H9 (cell line): Measurements from ENCODE around the gene FOXP4. TPM values are rescaled to one million over a fixed set of nuclear protein-coding genes. Genes with fewer than 3 reads are reported as not detected.

Experiments used
- DNase-seq: peaks from one replicate; pipeline ENCODE4 v3.0.0-alpha.2; 2017
- H2AFZ ChIP-seq: one replicate; pipeline ENCODE4 v1.6.1; 2013; ENCODE audit warnings: mild to moderate bottlenecking, low read length, control low read depth, moderate library complexity
- H2AK5ac ChIP-seq: 2 replicates; pipeline ENCODE4 v1.6.1; 2013; ENCODE audit warnings: low read length, control low read depth, mixed read lengths; ENCODE audit not compliant: insufficient read length
- H2BK120ac ChIP-seq: one replicate; pipeline ENCODE4 v1.6.1; 2013; ENCODE audit warnings: low read depth, mild to moderate bottlenecking, low read length, control low read depth, inconsistent platforms; ENCODE audit not compliant: poor library complexity, severe bottlenecking
- H2BK12ac ChIP-seq: 2 replicates; pipeline ENCODE4 v1.6.1; 2013; ENCODE audit warnings: low read length, control low read depth, mixed read lengths, low read depth; ENCODE audit not compliant: insufficient read length
- H2BK15ac ChIP-seq: 2 replicates; pipeline ENCODE4 v1.6.1; 2013; ENCODE audit warnings: low read depth, low read length, control low read depth
- H2BK20ac ChIP-seq: one replicate; pipeline ENCODE4 v1.6.1; 2013; ENCODE audit warnings: low read depth, mild to moderate bottlenecking, low read length, control low read depth, inconsistent platforms; ENCODE audit not compliant: poor library complexity, severe bottlenecking
- H2BK5ac ChIP-seq: 2 replicates; pipeline ENCODE4 v1.6.1; 2013; ENCODE audit warnings: low read length, control low read depth, mixed read lengths; ENCODE audit not compliant: insufficient read length
- H3K14ac ChIP-seq: 2 replicates; pipeline ENCODE4 v1.6.1; 2013; ENCODE audit warnings: low read length, control low read depth; ENCODE audit not compliant: insufficient read depth
- H3K18ac ChIP-seq: 2 replicates; pipeline ENCODE4 v1.6.1; 2013; ENCODE audit warnings: low read depth, mild to moderate bottlenecking, mixed read lengths, low read length, control low read depth; ENCODE audit not compliant: insufficient read length
- H3K23ac ChIP-seq: 2 replicates; pipeline ENCODE4 v1.6.1; 2013; ENCODE audit warnings: low read length, control low read depth, mixed read lengths, low read depth; ENCODE audit not compliant: insufficient read length
- H3K23me2 ChIP-seq: 2 replicates; pipeline ENCODE4 v1.6.1; 2013; ENCODE audit warnings: low read depth, mild to moderate bottlenecking, mixed read lengths, low read length, control low read depth; ENCODE audit not compliant: insufficient read length, poor library complexity, severe bottlenecking
- H3K27ac ChIP-seq: 2 replicates; pipeline ENCODE4 v1.5.1; 2013; ENCODE audit warnings: low read length, control low read depth, mixed read lengths, low read depth; ENCODE audit not compliant: insufficient read length
- H3K27me3 ChIP-seq: 2 replicates; pipeline ENCODE4 v1.6.1; 2013; ENCODE audit warnings: low read length, control low read depth, inconsistent platforms; ENCODE audit not compliant: insufficient read depth
- H3K4ac ChIP-seq: 2 replicates; pipeline ENCODE4 v1.6.1; 2013; ENCODE audit warnings: low read depth, mild to moderate bottlenecking, control low read depth, inconsistent platforms, low read length, moderate library complexity
- H3K4me1 ChIP-seq: 2 replicates; pipeline ENCODE4 v1.6.1; 2013; ENCODE audit warnings: low read length, control low read depth, inconsistent platforms; ENCODE audit not compliant: insufficient read depth
- H3K4me2 ChIP-seq: 2 replicates; pipeline ENCODE4 v1.6.1; 2013; ENCODE audit warnings: low read length, control low read depth, mixed read lengths; ENCODE audit not compliant: insufficient read length, insufficient read depth
- H3K56ac ChIP-seq: 2 replicates; pipeline ENCODE4 v1.6.1; 2013; ENCODE audit warnings: low read depth, mild to moderate bottlenecking, mixed read lengths, low read length, control low read depth; ENCODE audit not compliant: insufficient read length
- H3K79me1 ChIP-seq: 2 replicates; pipeline ENCODE4 v1.6.1; 2013; ENCODE audit warnings: low read depth, mild to moderate bottlenecking, moderate library complexity, low read length, control low read depth, inconsistent platforms; ENCODE audit not compliant: insufficient read depth, poor library complexity, severe bottlenecking
- H3K79me2 ChIP-seq: 2 replicates; pipeline ENCODE4 v1.6.1; 2013; ENCODE audit warnings: low read length, control low read depth, inconsistent platforms; ENCODE audit not compliant: insufficient read depth
- H3K9ac ChIP-seq: 2 replicates; pipeline ENCODE4 v1.6.1; 2013; ENCODE audit warnings: low read length, control low read depth, mixed read lengths; ENCODE audit not compliant: insufficient read length; ENCODE audit errors: extremely low read depth
- H3K9me3 ChIP-seq: one replicate; pipeline ENCODE4 v1.6.1; 2013; ENCODE audit warnings: low read depth, low read length, inconsistent platforms; ENCODE audit not compliant: control insufficient read depth
- H3T11ph ChIP-seq: one replicate; pipeline ENCODE4 v1.6.1; 2013; ENCODE audit warnings: mild to moderate bottlenecking, low read length, control low read depth, inconsistent platforms
- H4K20me1 ChIP-seq: one replicate; pipeline ENCODE4 v1.6.1; 2013; ENCODE audit not compliant: control insufficient read depth, insufficient read length, insufficient read depth
- H4K5ac ChIP-seq: 2 replicates; pipeline ENCODE4 v1.6.1; 2013; ENCODE audit warnings: low read depth, mild to moderate bottlenecking, mixed read lengths, low read length, control low read depth; ENCODE audit not compliant: insufficient read length
- H4K8ac ChIP-seq: replicated peaks from 2 replicates; pipeline ENCODE4 v1.6.1; 2013; ENCODE audit warnings: low read length, control low read depth, mixed read lengths, low read depth; ENCODE audit not compliant: insufficient read length
- H4K91ac ChIP-seq: 2 replicates; pipeline ENCODE4 v1.6.1; 2013; ENCODE audit warnings: low read depth, mild to moderate bottlenecking, moderate library complexity, mixed read lengths, low read length, control low read depth; ENCODE audit not compliant: insufficient read length
- H3K27ac Mint-ChIP-seq, 3 experiments: 2 replicates in 2 of 3; 3 replicates in 1 of 3; pipeline ENCODE4 v1.8.0; 2020 to 2021; ENCODE audit warnings: mixed read lengths in 3 of 3, mild to moderate bottlenecking in 1 of 3, moderate library complexity in 1 of 3
- H3K27me3 Mint-ChIP-seq: 2 replicates; pipeline ENCODE4 v1.8.0; 2021; ENCODE audit warnings: low read depth, mild to moderate bottlenecking, moderate library complexity, mixed read lengths
- H3K36me3 Mint-ChIP-seq, 3 experiments: 2 replicates in 2 of 3; 3 replicates in 1 of 3; pipeline ENCODE4 v1.8.0; 2020 to 2021; ENCODE audit warnings: low read depth in 3 of 3, mixed read lengths in 3 of 3; ENCODE audit not compliant: insufficient read depth in 1 of 3
- H3K4me1 Mint-ChIP-seq, 2 experiments: 2 replicates each; pipeline ENCODE4 v1.8.0; 2020; ENCODE audit warnings: mixed read lengths in 2 of 2
- H3K4me3 Mint-ChIP-seq, 2 experiments: 2 replicates in 1 of 2; 3 replicates in 1 of 2; pipeline ENCODE4 v1.8.0; 2020 to 2021; ENCODE audit warnings: mild to moderate bottlenecking in 2 of 2, mixed read lengths in 2 of 2, moderate library complexity in 1 of 2
- H3K9me3 Mint-ChIP-seq, 2 experiments: 2 replicates in 1 of 2; 3 replicates in 1 of 2; pipeline ENCODE4 v1.8.0; 2020; ENCODE audit warnings: mild to moderate bottlenecking in 2 of 2, mixed read lengths in 2 of 2, moderate library complexity in 1 of 2
- CTCF ChIP-seq: fragments of 200-600 bp; sonication (generic); conservative IDR thresholded peaks from 3 replicates; pipeline ENCODE4 v1.8.0; 2021; ENCODE audit warnings: antibody characterized with exemption, mild to moderate bottlenecking
- WGBS: extraction: QIAGEN DNeasy Blood & Tissue Kit; methylation state at CpG from one replicate; pipeline ENCODE4 v1.1.7; 2013; ENCODE audit warnings: missing lambda C conversion rate, low lambda C conversion rate, mixed read lengths; ENCODE audit not compliant: insufficient read length; ENCODE audit errors: extremely low coverage; 5-methylcytosine and 5-hydroxymethylcytosine counted together
- total RNA-seq: library from RNA; stranded (reverse); gene quantifications from 2 replicates; pipeline ENCODE4 v1.2.1, GENCODE V29; 2021

FOXP4 gene
- total RNA-seq, 1 experiment from 2014 or later = 18.2 TPM

DNA sequence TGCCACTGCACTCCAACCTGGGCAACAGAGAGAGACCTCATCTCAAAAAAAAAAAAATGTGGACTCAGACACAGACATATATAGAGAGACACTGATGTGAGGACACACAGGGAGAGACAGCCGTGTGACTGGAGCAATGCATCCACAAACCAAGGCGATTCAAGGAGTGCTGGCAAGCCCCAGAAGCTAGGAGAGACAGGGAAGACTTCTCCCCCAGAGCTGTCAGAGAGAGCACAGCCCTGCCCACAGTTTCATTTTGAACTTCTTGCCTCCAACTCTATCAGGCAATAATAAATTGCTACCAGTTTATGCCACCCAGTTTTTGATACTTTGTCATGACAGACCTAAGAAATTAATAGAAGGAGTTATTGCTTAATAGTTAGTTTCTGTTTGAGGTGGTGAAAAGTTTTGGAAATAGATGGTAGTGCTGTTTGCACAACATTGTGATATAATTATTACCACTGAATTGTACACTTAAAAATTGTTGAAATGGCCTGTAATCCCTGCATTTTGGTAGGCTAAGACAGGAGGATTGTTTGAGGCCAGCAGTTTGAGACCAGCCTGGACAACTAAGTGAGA, 87.0 kb downstream of the FOXP4 start:
- H3T11ph ChIP-seq = no peak overlapping the region

More for the DNA sequence above, 87.0 kb downstream of the FOXP4 start:
- Mint-ChIP-seq H3K27me3 (peaks cover 52% of the 10 kb centered on the region), H3K27ac (no peak overlapping the region), H3K36me3 (no peaks in the 10 kb centered on the region; a peak in 2 of 7 replicates), H3K9me3 (no peaks in the 10 kb centered on the region), H3K4me1 (peaks cover 18% of the 10 kb centered on the region in 2 experiments), H3K4me3 (no peak overlapping the region)
- Histone ChIP-seq H3K23me2 (peaks cover 13% of the 10 kb centered on the region), H2AFZ (no peak overlapping the region), H4K5ac (no peak overlapping the region), H3K23ac (no peak overlapping the region), H3K4me1 (peaks cover 2% of the 10 kb centered on the region; the same call in 1 of the 2 replicates), H4K20me1 (no peaks in the 10 kb centered on the region), H2AK5ac (no peak overlapping the region), H2BK120ac (no peak overlapping the region), H2BK15ac (no peak overlapping the region), H3K27ac (no peak overlapping the region), H3K79me2 (no peaks in the 10 kb centered on the region), H4K8ac (no peak overlapping the region), H3K4ac (no peak overlapping the region), H3K14ac (no peak overlapping the region), H3K9me3 (no peaks in the 10 kb centered on the region), H3K9ac (no peak overlapping the region), H3K79me1 (no peaks in the 10 kb centered on the region), H3K18ac (no peak overlapping the region), H2BK5ac (no peak overlapping the region), H3K56ac (no peak overlapping the region), H2BK12ac (no peak overlapping the region), H4K91ac (no peak overlapping the region), H3K27me3 (peaks cover 3% of the 10 kb centered on the region; the same call in 1 of the 2 replicates), H3K4me2 (no peak overlapping the region), H2BK20ac (no peak overlapping the region)
- DNase-seq = no peak
- no CpG with 5 or more reads among the region's 2 CpGs for WGBS
- no peak for TF ChIP-seq CTCF
